Naive B cell (primary cell): ENCODE results near the gene RRAS. TPM values are rescaled to one million over a fixed set of nuclear protein-coding genes. Genes with fewer than 3 reads are reported as not detected.
A peak's percentile ranks its signal among the peaks of the same experiment; 100 is the strongest.

Experiments used
- ATAC-seq, 2 donors: fragments of 150-1000 bp; cut with Tn5 transposase; 2 replicates each; pipeline ENCODE4 v1.10.0; 2021; ENCODE audit warnings: low read depth in 2 of 2, mild to moderate bottlenecking in 2 of 2, moderate library complexity in 2 of 2
- DNase-seq: peaks from one replicate; pipeline ENCODE4 v3.0.0; 2022
- H3K27ac Mint-ChIP-seq, 6 donors: one replicate each; pipeline ENCODE4 v1.8.0; 2020 to 2022; ENCODE audit warnings: mild to moderate bottlenecking in 6 of 6, mixed read lengths in 6 of 6, moderate library complexity in 5 of 6, inconsistent platforms in 2 of 6
- H3K27me3 Mint-ChIP-seq, 3 donors: one replicate each; pipeline ENCODE4 v1.8.0; 2021 to 2022; ENCODE audit warnings: mixed read lengths in 3 of 3, mild to moderate bottlenecking in 1 of 3
- H3K36me3 Mint-ChIP-seq, 2 donors: one replicate each; pipeline ENCODE4 v1.8.0; 2020 to 2022; ENCODE audit warnings: mixed read lengths in 2 of 2, inconsistent platforms in 1 of 2, mild to moderate bottlenecking in 1 of 2
- H3K4me1 Mint-ChIP-seq, 3 donors: one replicate each; pipeline ENCODE4 v1.8.0; 2020 to 2022; ENCODE audit warnings: mixed read lengths in 3 of 3, inconsistent platforms in 1 of 3, mild to moderate bottlenecking in 1 of 3, moderate library complexity in 1 of 3
- H3K4me3 Mint-ChIP-seq, 8 donors: one replicate each; pipeline ENCODE4 v1.8.0; 2020 to 2022; ENCODE audit warnings: mild to moderate bottlenecking in 8 of 8, mixed read lengths in 8 of 8, moderate library complexity in 8 of 8, inconsistent platforms in 2 of 8
- H3K9me3 Mint-ChIP-seq, 7 donors: one replicate each; pipeline ENCODE4 v1.8.0; 2020 to 2022; ENCODE audit warnings: mixed read lengths in 7 of 7, mild to moderate bottlenecking in 5 of 7, inconsistent platforms in 2 of 7, moderate library complexity in 1 of 7
- polyA plus RNA-seq, 6 donors: library from polyadenylated mRNA; unstranded; fragments of 300-500 nt; fragmentation: Illumina TruSeq; gene quantifications; one replicate each; pipeline ENCODE4 v1.2.3, GENCODE V29; 2021; ENCODE audit warnings: low read depth in 6 of 6

The RRAS gene
- polyA plus RNA-seq, 6 donors from 2014 or later, result 16.6 to 24.9 (median 19.9) TPM

DNA sequence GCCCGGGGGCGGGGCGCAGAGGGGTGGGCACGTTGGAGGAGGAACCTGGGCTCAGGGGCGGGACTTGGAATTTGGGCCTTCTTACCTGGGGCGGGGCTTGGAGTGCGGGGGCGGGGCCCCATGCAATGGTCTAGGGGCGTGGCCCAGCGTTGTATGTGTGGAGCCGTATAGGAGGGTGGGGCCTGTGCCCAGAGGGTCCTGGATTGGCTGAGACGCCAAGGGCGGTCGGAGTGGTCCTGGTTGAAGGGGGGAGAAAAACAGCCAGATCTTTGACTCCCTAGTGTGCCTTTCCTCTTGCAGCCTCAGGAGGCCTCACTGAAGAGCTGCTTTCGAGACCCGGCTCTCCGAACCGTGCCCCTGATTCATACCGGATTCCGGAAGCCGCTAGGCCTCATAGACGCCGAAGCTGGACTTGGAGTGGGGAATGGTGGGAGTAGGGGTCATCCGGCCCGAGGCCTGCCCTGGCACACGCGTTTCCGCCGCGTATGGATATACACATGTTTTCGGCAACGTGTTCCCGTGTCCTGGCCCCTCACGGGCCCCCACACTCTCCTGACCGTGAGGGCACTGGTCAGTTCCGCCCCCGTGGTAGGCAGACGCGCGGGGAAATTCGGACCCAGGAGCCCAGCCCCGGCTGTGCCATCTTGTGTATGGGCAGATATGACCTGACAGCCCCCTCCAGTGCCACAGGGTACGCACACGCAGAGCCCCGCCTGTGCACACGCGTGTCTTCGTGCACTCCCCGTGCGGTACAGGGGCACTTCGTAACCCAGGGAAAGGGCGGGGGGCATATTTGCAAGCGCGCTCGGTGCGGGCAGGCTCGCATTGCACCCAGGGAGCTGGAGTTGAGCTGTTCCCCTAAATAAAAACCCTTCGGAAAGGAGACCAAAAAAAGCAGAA, 49.6 kb downstream of the RRAS start:
- H3K27me3 Mint-ChIP-seq, result no peaks in the 10 kb centered on the region
- peak overlapping the region; percentile 85 to 98 (median 97) for H3K27ac Mint-ChIP-seq
- H3K36me3 Mint-ChIP-seq, result peaks cover 0 to 15% of the 10 kb centered on the region in 2 donors
- peak overlapping the region; percentile 80 to 98 (median 94) for H3K4me3 Mint-ChIP-seq
- H3K4me1 Mint-ChIP-seq, result peaks cover 26 to 39% (median 38%) of the 10 kb centered on the region in 3 donors
- no peaks in the 10 kb centered on the region for H3K9me3 Mint-ChIP-seq
- peak; percentile 78 for ATAC-seq
- DNase-seq, result peak; percentile 96

DNA sequence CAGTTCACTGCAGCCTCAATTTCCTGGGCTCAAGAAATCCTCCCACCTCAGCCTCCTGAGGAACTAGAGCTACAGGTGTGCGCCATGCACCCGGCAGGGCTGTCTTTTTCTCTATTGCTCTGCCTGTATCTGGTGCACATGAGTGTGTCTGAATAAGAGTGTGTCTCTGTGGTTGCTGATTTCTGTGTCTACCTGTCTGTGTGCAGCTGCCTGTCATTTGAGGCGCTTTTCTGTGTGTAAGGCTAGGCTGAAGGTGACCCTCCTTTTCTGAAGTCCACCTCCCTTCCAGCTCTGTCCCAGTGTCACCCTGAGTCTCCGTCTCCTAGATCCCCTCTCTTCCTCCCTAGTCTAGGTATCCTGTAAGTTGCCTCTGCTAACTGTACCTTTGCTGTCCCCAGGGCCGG, 50.4 kb downstream of the RRAS start:
- no peaks in the 10 kb centered on the region for H3K9me3 Mint-ChIP-seq
- H3K27ac Mint-ChIP-seq, result peak overlapping the region in 4 of 6 donors; percentile 58 to 86 (median 82)
- no peaks in the 10 kb centered on the region for H3K27me3 Mint-ChIP-seq
- DNase-seq, result no peak
- H3K4me1 Mint-ChIP-seq, result peaks cover 26 to 36% (median 36%) of the 10 kb centered on the region in 3 donors
- peak overlapping the region in 5 of 8 donors; percentile 13 to 98 (median 80) for H3K4me3 Mint-ChIP-seq
- H3K36me3 Mint-ChIP-seq, result peaks cover 0 to 12% of the 10 kb centered on the region in 2 donors
- ATAC-seq, result no peak

DNA sequence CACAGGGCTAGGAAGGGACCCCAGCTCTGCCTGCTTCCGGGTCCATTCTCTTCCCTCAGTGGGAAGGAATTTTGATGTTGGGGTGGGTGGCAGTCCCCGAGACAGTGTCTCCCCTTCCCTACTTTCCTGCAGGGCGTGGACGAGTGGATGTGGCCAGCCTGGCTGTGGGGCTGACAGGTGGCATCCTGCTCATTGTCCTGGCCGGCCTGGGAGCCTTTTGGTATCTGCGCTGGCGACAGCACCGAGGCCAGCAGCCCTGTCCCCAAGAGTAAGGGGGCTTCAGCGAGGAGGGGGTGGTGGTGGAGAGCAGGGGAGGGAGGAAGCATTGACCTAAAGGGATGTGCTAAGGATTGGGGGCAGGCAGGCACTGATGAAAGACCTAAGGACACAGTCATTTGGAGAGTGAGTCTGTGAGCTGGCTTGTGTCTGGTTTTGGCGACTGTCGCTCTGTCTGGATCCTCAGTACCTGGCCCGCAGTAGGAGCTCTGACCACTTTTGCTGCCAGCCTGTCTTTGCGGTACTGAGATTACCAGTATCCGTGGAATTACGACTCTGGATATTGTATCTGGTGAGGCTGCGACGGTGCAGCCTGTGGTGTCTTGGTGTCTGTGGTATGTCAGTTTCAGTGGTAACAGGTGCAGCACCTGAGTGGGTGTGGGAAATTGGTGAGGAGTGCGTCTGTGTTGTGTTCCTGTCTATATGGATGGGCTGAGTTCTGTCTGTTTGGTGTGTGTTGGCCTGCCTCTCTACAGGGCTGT, 51.4 kb downstream of the RRAS start:
- Mint-ChIP-seq H3K4me1 (peaks cover 18 to 27% (median 27%) of the 10 kb centered on the region in 3 donors), H3K9me3 (no peaks in the 10 kb centered on the region), H3K4me3 (peak overlapping the region in 3 of 8 donors; percentile 1 to 56 (median 25)), H3K36me3 (peaks cover 0 to 2% of the 10 kb centered on the region in 2 donors), H3K27me3 (no peaks in the 10 kb centered on the region), H3K27ac (peak overlapping the region in 4 of 6 donors; percentile 15 to 21 (median 18))
- DNase-seq (no peak), ATAC-seq (no peak)

DNA sequence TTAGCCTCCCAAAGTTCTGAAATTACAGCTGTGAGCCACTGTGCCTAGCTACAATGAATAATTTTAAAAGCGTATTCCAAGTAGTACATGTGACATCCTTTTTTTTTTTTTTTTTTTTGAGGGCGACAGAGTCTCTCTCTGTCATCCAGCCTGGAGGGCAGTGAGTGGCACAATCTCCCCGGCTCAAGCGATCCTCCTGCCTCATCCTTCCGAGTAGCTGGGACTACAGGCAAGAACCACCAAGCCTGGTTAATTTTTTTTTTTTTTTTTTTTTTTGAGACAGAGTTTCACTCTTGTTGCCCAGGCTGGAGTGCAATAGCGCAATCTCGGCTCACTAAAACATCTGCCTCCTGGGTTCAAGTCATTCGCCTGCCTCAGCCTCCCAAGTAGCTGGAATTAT, 52.7 kb downstream of the RRAS start:
- Mint-ChIP-seq H3K4me1 (peaks cover 5 to 14% (median 13%) of the 10 kb centered on the region in 3 donors), H3K27ac (no peak overlapping the region), H3K9me3 (no peaks in the 10 kb centered on the region), H3K27me3 (no peaks in the 10 kb centered on the region), H3K36me3 (no peaks in the 10 kb centered on the region), H3K4me3 (no peak overlapping the region)
- ATAC-seq, result no peak
- DNase-seq, result no peak

Other genes starting within 250 kb of the RRAS start
- not detected for gene PTH2, start 216.7 kb downstream of the RRAS start, polyA plus RNA-seq
- gene GFY, start 214.8 kb downstream of the RRAS start, polyA plus RNA-seq, result not detected
- not detected for gene SLC17A7, start 198.6 kb downstream of the RRAS start, polyA plus RNA-seq
- 10 to 100 TPM; 70.3 to 95.3 (median 79.0) TPM for gene PIH1D1, start 188.3 kb downstream of the RRAS start, polyA plus RNA-seq
- gene ALDH16A1, start 186.9 kb downstream of the RRAS start, polyA plus RNA-seq, result 100 to 1,000 TPM in 1 of 6 donors, 10 to 100 TPM in 5; 54.2 to 103 (median 74.6) TPM
- 10 to 100 TPM in 5 of 6 donors, 1 to 10 TPM in 1; 9.5 to 15.0 (median 11.4) TPM for gene FLT3LG, start 165.9 kb downstream of the RRAS start, polyA plus RNA-seq
- 1,000 to 10,000 TPM; 1,519 to 3,103 (median 2,606) TPM for gene RPL13A, start 152.5 kb downstream of the RRAS start, polyA plus RNA-seq
- 1,000 to 10,000 TPM; 2,581 to 3,900 (median 3,339) TPM for gene RPS11, start 143.7 kb downstream of the RRAS start, polyA plus RNA-seq
- gene FCGRT, start 127.5 kb downstream of the RRAS start, polyA plus RNA-seq, result 10 to 100 TPM; 56.7 to 69.7 (median 62.7) TPM
- gene RCN3, start 112.1 kb downstream of the RRAS start, polyA plus RNA-seq, result under 1 TPM in 2 of 6 donors, not detected in 4; 0.17 to 0.43 TPM
- gene NOSIP, start 59.6 kb downstream of the RRAS start, polyA plus RNA-seq, result 100 to 1,000 TPM in 5 of 6 donors, 10 to 100 TPM in 1; 89.5 to 136 (median 113) TPM
- gene PRRG2, start 58.8 kb downstream of the RRAS start, polyA plus RNA-seq, result under 1 TPM in 5 of 6 donors, not detected in 1; 0.20 to 0.79 (median 0.62) TPM
- under 1 TPM; 0.09 to 0.77 (median 0.29) TPM for gene PRR12, start 49.0 kb downstream of the RRAS start, polyA plus RNA-seq
- gene SCAF1, start 2.1 kb upstream of the RRAS start, polyA plus RNA-seq, result 1 to 10 TPM in 3 of 6 donors, under 1 TPM in 2, not detected in 1; 0.84 to 2.9 (median 1.1) TPM
- 10 to 100 TPM; 39.3 to 60.5 (median 52.4) TPM for gene IRF3, start 25.7 kb upstream of the RRAS start, polyA plus RNA-seq
- gene BCL2L12, start 25.8 kb upstream of the RRAS start, polyA plus RNA-seq, result 10 to 100 TPM in 4 of 6 donors, 1 to 10 TPM in 2; 8.0 to 12.7 (median 10.6) TPM
- 100 to 1,000 TPM; 175 to 363 (median 192) TPM for gene PRMT1, start 37.1 kb upstream of the RRAS start, polyA plus RNA-seq
- gene ADM5, start 49.5 kb upstream of the RRAS start, polyA plus RNA-seq, result under 1 TPM in 4 of 6 donors, not detected in 2; 0.19 to 0.47 (median 0.26) TPM
- not detected for gene CPT1C, start 51.0 kb upstream of the RRAS start, polyA plus RNA-seq
- gene TSKS, start 123.2 kb upstream of the RRAS start, polyA plus RNA-seq, result under 1 TPM in 1 of 6 donors, not detected in 5; 0.18 TPM
- 1 to 10 TPM; 3.9 to 8.0 (median 5.0) TPM for gene AP2A1, start 126.9 kb upstream of the RRAS start, polyA plus RNA-seq
- 1 to 10 TPM; 4.7 to 8.4 (median 5.7) TPM for gene FUZ, start 173.1 kb upstream of the RRAS start, polyA plus RNA-seq
- 10 to 100 TPM; 21.2 to 49.7 (median 28.9) TPM for gene MED25, start 178.1 kb upstream of the RRAS start, polyA plus RNA-seq
- 10 to 100 TPM; 46.1 to 98.3 (median 60.3) TPM for gene PTOV1, start 211.0 kb upstream of the RRAS start, polyA plus RNA-seq
- 10 to 100 TPM; 39.4 to 64.9 (median 49.8) TPM for gene PNKP, start 227.4 kb upstream of the RRAS start, polyA plus RNA-seq
- gene AKT1S1, start 237.2 kb upstream of the RRAS start, polyA plus RNA-seq, result 1 to 10 TPM; 1.5 to 6.0 (median 3.2) TPM
- gene TBC1D17, start 237.6 kb upstream of the RRAS start, polyA plus RNA-seq, result 10 to 100 TPM; 10.5 to 20.6 (median 12.3) TPM